Spleen (tissue), 11 donors: ENCODE results near the gene PROB1. TPM values are rescaled to one million over a fixed set of nuclear protein-coding genes. Genes with fewer than 3 reads are reported as not detected.

Source experiments
- DNase-seq: peaks from one replicate; pipeline ENCODE4 v3.0.0-alpha.2; 2020
- H3K27ac ChIP-seq, 8 donors: fragments of 200-600 bp; sonication (generic) in 7 of 8; 1 replicate in 4 of 8; 2 replicates in 4 of 8; pipeline versions ENCODE4 v1.5.0 to v1.8.0; 2016 to 2021; ENCODE audit warnings: inconsistent platforms in 4 of 8, mild to moderate bottlenecking in 4 of 8, moderate library complexity in 1 of 8
- H3K27me3 ChIP-seq, 7 donors: fragments of 200-600 bp; sonication (generic) in 6 of 7; replicated peaks in 1 of 7; 1 replicate in 4 of 7; 2 replicates in 3 of 7; pipeline versions ENCODE4 v1.5.0 to v1.8.0; 2016 to 2021; ENCODE audit warnings: inconsistent platforms in 3 of 7, mild to moderate bottlenecking in 1 of 7
- H3K36me3 ChIP-seq, 6 donors: fragments of 200-600 bp; sonication (generic) in 5 of 6; 1 replicate in 4 of 6; 2 replicates in 2 of 6; pipeline versions ENCODE4 v1.5.0 to v1.8.0; 2016 to 2021; ENCODE audit warnings: inconsistent platforms in 2 of 6
- H3K4me1 ChIP-seq, 6 donors: fragments of 200-600 bp; sonication (generic) in 5 of 6; 1 replicate in 3 of 6; 2 replicates in 3 of 6; pipeline versions ENCODE4 v1.5.0 to v1.8.0; 2016 to 2021; ENCODE audit warnings: inconsistent platforms in 3 of 6
- H3K4me3 ChIP-seq, 8 donors: fragments of 200-600 bp; sonication (generic) in 7 of 8; 1 replicate in 4 of 8; 2 replicates in 4 of 8; pipeline versions ENCODE4 v1.5.0 to v1.8.0; 2016 to 2021; ENCODE audit warnings: inconsistent platforms in 4 of 8, mild to moderate bottlenecking in 4 of 8, moderate library complexity in 2 of 8
- H3K9me3 ChIP-seq, 8 donors: fragments of 200-600 bp; sonication (generic) in 7 of 8; 1 replicate in 4 of 8; 2 replicates in 4 of 8; pipeline versions ENCODE4 v1.5.0 to v1.8.0; 2016 to 2021; ENCODE audit warnings: inconsistent platforms in 4 of 8
- CTCF ChIP-seq, 11 experiments: fragments of 200-600 bp in 7 of 11; fragments of 450-650 bp in 4 of 11; sonication (generic) in 4 of 11; IDR thresholded peaks in 8 of 11; conservative IDR thresholded peaks in 3 of 11; 1 replicate in 7 of 11; 2 replicates in 4 of 11; pipeline versions ENCODE4 v1.4.0 to v1.8.0; 2016 to 2021; ENCODE audit warnings: antibody characterized with exemption in 11 of 11, inconsistent platforms in 4 of 11, mild to moderate bottlenecking in 1 of 11
- POLR2A ChIP-seq, 3 donors: fragments of 450-650 bp; IDR thresholded peaks; one replicate each; pipeline ENCODE4 v1.5.1; 2017; ENCODE audit warnings: antibody characterized with exemption in 3 of 3, mild to moderate bottlenecking in 1 of 3
- POLR2AphosphoS5 ChIP-seq, 3 donors: sonication (generic); formaldehyde crosslinking; IDR thresholded peaks; one replicate each; pipeline ENCODE4 v1.5.1; 2017; ENCODE audit warnings: antibody characterized with exemption in 3 of 3
- WGBS, 5 donors: extraction: QIAGEN DNeasy Blood & Tissue Kit in 3 of 5; methylation state at CpG; one replicate each; pipeline versions ENCODE4 v1.1.5 to v1.1.7; 2013 to 2018; 5-methylcytosine and 5-hydroxymethylcytosine counted together
- intact Hi-C: fragments of 100-400 bp; cut with DNase I; formaldehyde crosslinking; loops from one replicate; pipeline ENCODE4 v1.15.0; 2023; ENCODE audit warnings: low total_unique reads
- polyA plus RNA-seq, 3 donors: library from polyadenylated mRNA; stranded (reverse); fragments of 200-250 nt; gene quantifications; one replicate each; pipeline ENCODE4 v1.2.1, GENCODE V29; 2013
- total RNA-seq, 7 donors: library from RNA; depleted of rRNA in 3 of 7; stranded (reverse); fragments of >200 nt in 3 of 7; fragmentation: NEBNext Ultra II Directional in 4 of 7; extraction: Animal tissue kit (Norgen Biotek cat#: 25700) in 4 of 7; gene quantifications; one replicate each; pipeline versions ENCODE4 v1.1.0 to v1.2.1, GENCODE V29; 2016 to 2021
- donor health status: healthy with polysubstance abuse.
- donor health status: DM: no; HTN: no; CAD: no; lungs with moderate emphysema.
- donor health status: DM: no; HTN: no; CAD: no.
- donor health status: Bipolar disorder and iron deficiency.
- donor health status: healthy.
- donor health status: DM: no; HTN: no; CAD: no.
- donor health status: DM: yes; HTN: yes; CAD: no.

The PROB1 gene
- total and polyA plus RNA-seq, 10 donors: 0.33 to 3.2 (median 1.6) TPM

GRCh38 chr5:139403787-139404483 is 9.0 kb upstream of the PROB1 start, which contains the start of gene SPATA24:
TSS of gene SPATA24 (minus strand) at chr5:139404089. CDS start at chr5:139404060, 29 bp downstream.
- Histone ChIP-seq H3K4me1 (peaks cover 9 to 39% (median 26%) of the 10 kb centered on the region in 6 donors), H3K4me3 (peak within 1 kb of the TSS; percentile 41 to 73 (median 53)), H3K9me3 (no peaks in the 10 kb centered on the region), H3K36me3 (peaks cover 0 to 16% (median 0%) of the 10 kb centered on the region in 6 donors), H3K27ac (peak within 1 kb of the TSS; percentile 77 to 95 (median 92)), H3K27me3 (no peaks in the 10 kb centered on the region)
- TF ChIP-seq POLR2A (IDR thresholded peaks at IDR 0.05): peak in 1 of 3 donors; percentile 15
- TF ChIP-seq CTCF (IDR thresholded peaks at IDR 0.05 in 8 of 11, conservative IDR thresholded peaks at IDR 0.05 in 3 of 11): peak in 3 of 11 experiments; percentile 7 to 14 (median 9)
- TF ChIP-seq POLR2AphosphoS5 (IDR thresholded peaks at IDR 0.05): peak; percentile 80 to 89 (median 86)
- WGBS, 5 donors: 0 to 1% (median 1%) methylated on average over 35 to 41 of the region's 41 CpGs
- intact Hi-C loops: no loop called here
- peak; percentile 99 for DNase-seq

GRCh38 chr5:139403418-139403786 is 8.5 kb upstream of the PROB1 start:
- no peak for TF ChIP-seq POLR2AphosphoS5 (IDR thresholded peaks at IDR 0.05)
- TF ChIP-seq POLR2A (IDR thresholded peaks at IDR 0.05): no peak
- no peak for TF ChIP-seq CTCF (IDR thresholded peaks at IDR 0.05 in 8 of 11, conservative IDR thresholded peaks at IDR 0.05 in 3 of 11)
- Histone ChIP-seq H3K9me3 (no peaks in the 10 kb centered on the region), H3K27me3 (no peaks in the 10 kb centered on the region), H3K27ac (peak overlapping the region; percentile 77 to 95 (median 92)), H3K4me3 (peak overlapping the region; percentile 41 to 73 (median 53)), H3K4me1 (peaks cover 9 to 39% (median 26%) of the 10 kb centered on the region in 6 donors), H3K36me3 (peaks cover 0 to 16% (median 0%) of the 10 kb centered on the region in 6 donors)
- intact Hi-C loops: no loop called here
- DNase-seq: no peak
- WGBS, 5 donors: 15 to 35% (median 22%) methylated on average over 5 to 7 of the region's 7 CpGs

- intact Hi-C loops: no loop called here
- Histone ChIP-seq H3K36me3 (peaks cover 0 to 16% (median 0%) of the 10 kb centered on the region in 6 donors), H3K27ac (peak overlapping the region in 5 of 8 donors; percentile 91 to 95 (median 93)), H3K9me3 (no peaks in the 10 kb centered on the region), H3K4me1 (peaks cover 9 to 33% (median 22%) of the 10 kb centered on the region in 6 donors), H3K27me3 (no peaks in the 10 kb centered on the region), H3K4me3 (peak overlapping the region in 1 of 8 donors; percentile 73)
- TF ChIP-seq CTCF (IDR thresholded peaks at IDR 0.05 in 8 of 11, conservative IDR thresholded peaks at IDR 0.05 in 3 of 11): peak in 6 of 11 experiments; percentile 22 to 49 (median 40)
- no peak for TF ChIP-seq POLR2A (IDR thresholded peaks at IDR 0.05)
- 57 to 74% (median 69%) methylated on average over 7 of the region's 7 CpGs for WGBS, 5 donors
- DNase-seq: no peak
Measured at GRCh38 chr5:139402561-139403158, 7.8 kb upstream of the PROB1 start.

- Histone ChIP-seq H3K27me3 (no peaks in the 10 kb centered on the region), H3K27ac (no peak overlapping the region), H3K4me1 (peaks cover 9 to 33% (median 20%) of the 10 kb centered on the region in 6 donors), H3K36me3 (peaks cover 0 to 16% (median 0%) of the 10 kb centered on the region in 6 donors), H3K4me3 (no peak overlapping the region), H3K9me3 (no peaks in the 10 kb centered on the region)
- intact Hi-C loops: no loop called here
- TF ChIP-seq POLR2AphosphoS5 (IDR thresholded peaks at IDR 0.05) (no peak), POLR2A (IDR thresholded peaks at IDR 0.05) (no peak), CTCF (IDR thresholded peaks at IDR 0.05 in 8 of 11, conservative IDR thresholded peaks at IDR 0.05 in 3 of 11) (no peak)
- DNase-seq: no peak
- 91 to 96% (median 91%) methylated on average over 10 of the region's 10 CpGs for WGBS, 5 donors
Measured at GRCh38 chr5:139401546-139401945, 6.6 kb upstream of the PROB1 start.
